Endothelial cell of umbilical vein (primary cell): ENCODE data around the gene CD99L2.

Experiments used
- CTCF ChIP-seq, 2 donors: IDR thresholded peaks; 1 replicate in 1 of 2; 2 replicates in 1 of 2; pipeline ENCODE4 v1.5.1; 2011; ENCODE audit warnings: low read length in 2 of 2, mild to moderate bottlenecking in 2 of 2, moderate library complexity in 2 of 2, control low read depth in 1 of 2, inconsistent platforms in 1 of 2, low read depth in 1 of 2; ENCODE audit not compliant: insufficient read depth in 1 of 2; ENCODE audit errors: extremely low read depth in 1 of 2
- EZH2 ChIP-seq: IDR thresholded peaks from 2 replicates; pipeline ENCODE4 v1.6.1; 2012; ENCODE audit warnings: borderline replicate concordance, low read depth, mild to moderate bottlenecking, moderate library complexity, low read length, inconsistent platforms; ENCODE audit not compliant: severe bottlenecking
- FOS ChIP-seq: IDR thresholded peaks from 2 replicates; pipeline ENCODE4 v1.6.1; 2011; ENCODE audit warnings: mild to moderate bottlenecking, low read length, moderate library complexity, borderline replicate concordance; ENCODE audit not compliant: insufficient read depth
- JUN ChIP-seq: IDR thresholded peaks from 2 replicates; pipeline ENCODE4 v1.6.1; 2011; ENCODE audit warnings: borderline replicate concordance, low read depth; ENCODE audit not compliant: insufficient read length, insufficient read depth
- MAX ChIP-seq: IDR thresholded peaks from 2 replicates; pipeline ENCODE4 v1.6.1; 2011; ENCODE audit not compliant: insufficient read depth, insufficient read length
- MYC ChIP-seq: IDR thresholded peaks from one replicate; pipeline ENCODE4 v1.6.1; 2011; ENCODE audit warnings: mild to moderate bottlenecking, low read depth, low read length
- POLR2A ChIP-seq: IDR thresholded peaks from 2 replicates; pipeline ENCODE4 v1.6.1; 2012; ENCODE audit warnings: low read depth, mild to moderate bottlenecking, control low read depth, low read length
- POLR2AphosphoS5 ChIP-seq: IDR thresholded peaks from 2 replicates; pipeline ENCODE4 v1.6.1; 2012; ENCODE audit warnings: low read depth, mild to moderate bottlenecking, control low read depth, low read length, moderate library complexity; ENCODE audit not compliant: insufficient read depth

GRCh38 chrX:150759568-150760416 is 138.7 kb downstream of the CD99L2 start:
- TF ChIP-seq CTCF (IDR thresholded peaks at IDR 0.05; ENCODE audit: extremely low read depth in 1 of 2, insufficient read depth in 1 of 2, low read depth in 1 of 2, low read length in 2 of 2) (no peak), FOS (no peak), EZH2 (no peak), MAX (no peak), POLR2A (no peak), POLR2AphosphoS5 (no peak), JUN (no peak), MYC (no peak)
